ENCODE measurements around the gene TCEANC2.
"Not testable (repeated sequence)": the region's sequence is repeated elsewhere in the genome, so short reads cannot be mapped to it uniquely, and the experiment has no call there.

TCEANC2 gene

GRCh38 chr1:54091666-54092065 lies 38.3 kb downstream of the TCEANC2 start:
- no peak for DNase-seq

DNA sequence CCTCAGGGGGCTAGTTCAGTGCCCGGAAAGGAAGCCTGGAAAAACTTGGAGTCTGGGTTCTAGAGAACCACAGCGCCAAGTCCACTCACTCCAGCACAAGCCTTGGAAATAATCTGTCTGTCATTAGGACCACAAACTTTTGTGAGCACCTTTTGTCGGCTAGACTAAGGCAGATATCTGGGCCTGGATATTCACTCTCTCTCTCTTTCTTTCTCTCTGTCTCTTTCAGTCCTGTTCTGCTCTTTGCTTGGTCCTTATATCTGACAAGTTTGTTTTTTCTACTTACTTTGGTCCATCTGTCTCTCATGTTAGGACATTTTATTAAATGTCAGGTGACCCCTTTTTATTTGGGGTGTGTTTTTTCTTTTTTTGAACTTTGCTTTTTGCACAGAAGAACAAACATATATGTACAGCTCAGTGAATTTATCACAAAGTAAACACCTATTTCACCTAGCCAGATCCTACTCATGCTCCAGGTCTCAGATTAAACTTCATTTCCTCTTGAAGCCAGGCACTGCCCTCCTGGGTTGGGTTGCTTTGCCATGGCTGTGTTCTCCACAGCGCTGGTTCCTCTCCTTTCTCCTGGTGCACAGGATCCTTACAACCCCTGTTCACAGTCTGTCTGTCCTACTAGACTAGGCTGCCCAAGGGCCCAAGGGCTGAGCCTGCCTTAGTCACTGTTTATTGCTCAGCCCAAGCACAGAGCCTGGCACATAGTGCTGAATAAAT lies 40.8 kb downstream of the TCEANC2 start:
- DNase-seq, result no peak

DNA sequence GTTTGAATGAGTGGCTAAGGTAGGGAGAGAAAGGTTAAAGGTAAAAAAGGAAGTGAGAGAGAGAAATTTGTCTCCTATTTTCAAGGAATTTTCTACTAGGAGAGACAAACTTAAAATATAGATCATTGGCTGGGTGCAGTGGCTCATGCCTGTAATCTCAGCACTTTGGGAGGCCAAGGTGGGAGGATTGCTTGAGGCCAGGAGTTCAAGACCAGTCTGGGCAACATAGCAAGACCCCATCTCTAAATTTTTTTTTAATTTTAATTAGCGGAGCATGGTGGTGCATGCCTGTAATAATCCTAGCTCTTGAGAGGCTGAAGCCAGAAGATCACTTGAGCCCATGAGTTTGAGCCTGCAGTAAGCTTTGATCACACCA lies 41.3 kb downstream of the TCEANC2 start:
- not testable (repeated sequence) for DNase-seq

GRCh38 chr1:54095546-54096226 lies 42.3 kb downstream of the TCEANC2 start:
- no peak for DNase-seq

GRCh38 chr1:54096227-54096876 lies 42.9 kb downstream of the TCEANC2 start:
- no peak for DNase-seq

DNA sequence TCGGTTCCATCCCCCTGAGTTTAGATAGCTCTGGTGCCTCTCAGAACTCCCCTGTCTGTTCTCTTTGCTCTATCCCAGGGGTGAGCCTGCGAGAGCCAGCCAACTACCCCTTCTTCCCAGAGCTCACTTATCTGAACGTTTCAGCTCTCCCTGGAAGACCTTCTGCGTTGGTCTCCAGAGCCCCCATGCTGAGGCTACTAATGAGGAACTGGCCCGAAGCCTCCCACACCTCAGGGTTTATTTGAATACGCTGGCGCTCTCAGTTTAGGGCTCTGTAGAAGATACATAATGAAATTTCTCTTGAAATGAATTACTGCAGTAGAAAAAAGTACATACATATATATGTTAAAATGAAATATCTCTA lies 43.5 kb downstream of the TCEANC2 start:
- no peak for DNase-seq

DNA sequence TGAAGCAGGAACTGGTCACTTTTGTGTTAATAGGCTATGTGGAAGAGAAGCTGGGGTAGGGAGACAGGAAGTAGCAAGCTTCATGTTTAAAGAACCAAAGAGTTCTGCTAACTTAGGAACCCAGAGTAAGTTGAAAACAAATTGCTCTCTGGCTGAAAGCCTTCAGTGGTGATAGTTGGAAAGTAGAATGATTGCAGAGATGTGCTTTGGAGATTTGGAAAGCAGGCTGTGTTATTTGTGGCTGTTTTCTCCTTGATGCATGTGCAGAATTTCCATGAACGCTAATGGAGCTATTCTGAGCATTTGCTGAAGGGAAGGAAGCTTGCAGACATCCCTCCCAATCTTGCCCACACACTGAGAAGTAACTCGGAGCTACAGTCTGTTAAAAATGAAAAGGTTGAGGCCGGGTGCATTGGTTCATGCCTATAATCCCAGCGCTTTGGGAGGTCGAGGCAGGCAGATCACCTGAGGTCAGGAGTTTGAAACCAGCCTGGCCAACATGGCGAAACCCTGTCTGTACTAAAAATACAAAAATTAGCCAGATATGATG lies 45.7 kb downstream of the TCEANC2 start:
- no peak for DNase-seq

- DNase-seq, result no peak
Measured at GRCh38 chr1:54100500-54100899, 47.1 kb downstream of the TCEANC2 start.

DNA sequence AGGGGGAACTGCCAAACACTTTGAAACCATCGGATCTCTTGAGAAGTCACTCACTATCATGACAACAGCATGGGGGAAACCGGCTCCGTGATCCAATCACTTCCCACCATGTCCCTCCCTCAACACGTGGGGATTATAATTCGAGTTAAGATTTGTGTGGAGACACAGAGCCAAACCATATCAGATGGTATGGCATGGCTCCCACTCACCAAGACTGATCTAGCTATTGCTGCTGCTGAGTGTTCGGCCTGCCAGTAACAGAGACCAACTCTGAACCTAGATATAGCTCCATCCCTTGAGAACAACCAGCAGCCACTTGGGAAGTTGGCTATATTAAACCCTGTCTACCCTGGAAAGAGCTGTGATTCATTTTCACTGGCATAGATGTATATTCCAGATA lies 50.0 kb downstream of the TCEANC2 start:
- DNase-seq, result no peak

DNA sequence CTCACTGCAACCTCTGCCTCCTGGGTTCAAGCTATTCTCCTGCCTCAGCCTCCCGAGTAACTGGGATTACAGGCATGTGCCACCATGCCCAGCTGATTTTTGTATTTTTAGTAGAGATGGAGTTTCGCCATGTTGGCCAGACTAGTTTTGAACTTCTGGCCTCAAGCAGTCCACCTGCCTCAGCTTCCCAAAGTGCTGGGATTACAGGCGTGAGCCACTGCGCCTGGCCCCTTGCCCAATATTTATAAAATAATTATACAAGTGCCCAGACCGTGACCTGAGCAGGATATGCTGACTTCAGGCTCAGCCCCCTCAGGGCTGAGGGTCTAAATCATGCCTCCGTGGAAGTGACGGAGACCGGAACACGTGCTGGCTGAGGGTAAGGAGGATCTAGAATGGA lies 51.2 kb downstream of the TCEANC2 start:
- DNase-seq, result not testable (repeated sequence)

DNA sequence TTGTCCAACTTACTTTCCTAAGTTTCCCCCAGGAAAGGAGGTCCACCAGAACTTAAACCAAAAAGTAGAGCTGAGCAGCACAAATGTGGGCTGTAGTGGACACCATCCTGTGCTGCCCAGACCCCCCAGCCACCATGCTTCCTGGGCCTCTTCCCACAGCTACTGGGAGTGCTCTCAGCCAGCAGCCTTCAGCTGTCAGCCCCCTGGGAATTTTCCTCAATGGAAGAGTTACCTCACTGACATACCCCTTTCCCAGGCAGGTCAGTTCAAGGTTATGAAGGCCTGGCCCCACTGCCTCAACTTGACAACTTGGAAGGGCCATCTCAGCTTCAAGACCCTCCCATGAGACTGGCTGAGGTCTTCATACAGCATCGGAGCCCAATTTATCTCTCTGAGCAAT lies 51.7 kb downstream of the TCEANC2 start:
- no peak for DNase-seq

GRCh38 chr1:54105736-54106269 lies 52.4 kb downstream of the TCEANC2 start:
- no peak for DNase-seq

- DNase-seq, result no peak
Measured at GRCh38 chr1:54107131-54107530, 53.7 kb downstream of the TCEANC2 start.

DNA sequence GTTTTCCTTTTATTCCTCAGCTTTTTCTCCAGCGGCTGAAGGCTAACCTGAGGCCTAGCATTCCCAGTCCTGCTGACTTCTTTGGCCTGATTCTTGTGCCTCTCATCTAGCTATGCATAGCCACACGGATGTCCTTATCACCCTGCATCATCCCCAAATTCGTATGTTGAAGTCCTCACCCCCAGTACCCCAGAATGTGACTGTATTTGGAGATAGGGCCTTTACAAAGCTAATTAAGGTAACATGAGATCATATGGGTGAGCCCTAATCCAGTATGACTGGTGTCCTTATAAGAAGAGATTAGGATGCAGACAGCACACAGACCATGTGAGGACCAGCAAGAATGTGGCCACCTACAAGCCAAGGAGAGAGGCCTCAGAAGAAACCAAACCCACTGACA lies 54.7 kb downstream of the TCEANC2 start:
- no peak for DNase-seq

DNA sequence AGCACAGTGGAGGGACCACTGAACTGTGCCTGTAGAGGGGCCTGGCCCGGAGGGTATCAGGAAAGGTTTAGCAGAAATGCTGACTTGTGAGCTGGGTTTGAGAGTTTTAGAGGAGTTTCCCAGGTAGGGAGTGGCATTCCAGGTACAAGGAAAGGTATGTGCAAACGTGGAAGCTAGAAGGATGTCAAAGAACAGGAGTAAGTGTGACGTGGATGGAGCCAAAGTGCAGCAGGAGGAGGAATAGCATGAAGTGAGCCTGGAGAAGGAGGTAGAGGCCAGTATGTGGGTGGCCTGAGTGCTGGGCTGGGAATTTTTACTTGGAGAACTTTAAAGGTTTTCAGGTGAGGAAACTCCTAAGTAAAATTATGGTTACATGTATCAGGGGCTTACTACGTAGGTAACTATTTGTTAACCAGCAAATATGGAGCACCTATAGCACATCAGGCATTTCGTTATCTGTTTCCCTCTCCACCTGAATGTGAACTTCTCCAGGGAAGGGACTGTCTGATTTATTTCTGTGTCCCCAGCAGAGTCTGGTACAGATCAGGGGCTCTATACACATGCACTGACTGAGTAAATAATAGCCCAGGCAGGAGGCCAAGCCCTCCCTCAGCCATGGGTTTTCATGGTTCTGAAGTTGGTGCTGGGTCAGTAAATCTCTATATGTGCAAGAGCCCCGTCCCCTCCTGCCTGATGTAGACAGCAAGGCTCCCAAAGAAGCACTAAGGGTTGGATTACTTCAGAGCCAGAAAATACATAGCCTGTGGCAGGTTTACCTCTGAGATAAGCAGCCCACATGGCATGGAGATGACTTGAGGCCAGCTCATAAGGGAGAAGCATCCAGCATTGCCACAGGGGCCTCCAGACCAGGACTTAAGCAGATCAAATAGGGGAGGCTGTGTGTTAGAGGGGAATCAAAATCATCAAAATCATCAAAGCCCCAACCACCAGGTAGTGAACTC lies 56.0 kb downstream of the TCEANC2 start:
- no peak for DNase-seq

DNA sequence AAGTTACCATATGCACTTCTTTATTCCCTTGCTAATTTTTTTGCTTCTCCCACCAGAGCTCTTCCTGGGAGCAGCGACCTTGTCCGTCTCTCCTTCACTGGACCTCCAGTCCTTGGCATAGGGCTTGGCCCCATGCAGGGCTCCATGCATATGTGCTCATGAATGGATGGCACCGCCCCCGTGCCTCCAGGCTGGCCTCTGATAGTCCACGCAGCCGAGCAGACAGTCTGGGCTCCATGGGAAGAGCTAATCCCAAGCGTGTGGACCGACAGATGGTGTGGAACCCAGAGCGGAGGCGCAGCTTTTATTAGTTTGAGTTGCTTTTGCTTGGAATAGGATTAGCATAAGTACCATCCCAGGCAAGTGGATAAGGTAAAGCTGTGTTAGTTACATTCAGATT lies 57.6 kb downstream of the TCEANC2 start:
- DNase-seq, result no peak

DNA sequence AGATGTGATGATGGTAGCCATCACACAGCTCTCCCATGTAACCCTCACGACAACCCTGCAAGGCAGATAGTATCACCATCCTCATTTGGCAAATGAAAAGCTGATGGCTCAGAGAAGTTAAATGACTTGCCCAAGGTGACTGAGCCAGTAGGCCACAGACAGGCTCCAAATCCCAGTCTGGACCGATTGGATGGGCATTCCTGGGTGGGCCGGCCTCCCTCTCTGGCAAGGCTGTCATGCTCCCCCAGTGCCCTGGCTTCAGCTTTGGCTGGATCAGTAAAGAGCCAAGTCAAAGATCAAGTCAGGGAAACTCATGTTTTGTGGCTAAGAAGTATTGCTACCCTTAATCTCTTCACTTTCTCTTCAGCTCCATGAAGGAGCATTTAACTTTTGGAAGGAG lies 58.2 kb downstream of the TCEANC2 start:
- no peak for DNase-seq

GRCh38 chr1:54112027-54112426 lies 58.6 kb downstream of the TCEANC2 start:
- no peak for DNase-seq

- no peak for DNase-seq
Measured at GRCh38 chr1:54112705-54113368, 59.4 kb downstream of the TCEANC2 start.

DNA sequence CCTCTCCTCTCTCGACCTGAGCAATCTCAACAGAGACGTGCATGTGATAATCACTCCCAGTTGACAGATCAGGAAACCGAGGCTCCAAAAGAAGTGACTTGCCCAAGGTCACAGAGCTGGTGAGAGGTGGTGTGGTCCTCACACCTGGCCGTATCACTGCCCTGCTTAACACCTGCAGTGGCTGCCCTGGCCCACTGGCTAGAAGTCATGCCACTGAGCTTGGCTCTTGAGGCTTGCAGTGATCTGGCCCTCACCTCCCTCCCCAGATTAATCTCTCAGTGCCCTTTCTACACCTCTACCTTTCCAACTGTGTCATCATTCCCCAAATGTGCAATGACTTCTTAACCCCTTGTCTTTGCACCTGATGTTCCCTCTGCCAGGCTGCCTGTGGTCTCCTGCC lies 60.6 kb downstream of the TCEANC2 start:
- no peak for DNase-seq

- no peak for DNase-seq
Measured at GRCh38 chr1:54114955-54115354, 61.5 kb downstream of the TCEANC2 start.

- no peak for DNase-seq
Measured at GRCh38 chr1:54115520-54115919, 62.1 kb downstream of the TCEANC2 start.

Measured in NCI-H1930 (cell line).